GM19351 (cell line): ENCODE measurements around the gene TRIM25.

Experiments used
- ATAC-seq: cut with Tn5 transposase; IDR thresholded peaks from one replicate; pipeline ENCODE4 v1.9.1; 2021; ENCODE audit warnings: mild to moderate bottlenecking, moderate library complexity; ENCODE audit not compliant: unreplicated experiment

The TRIM25 gene

DNA sequence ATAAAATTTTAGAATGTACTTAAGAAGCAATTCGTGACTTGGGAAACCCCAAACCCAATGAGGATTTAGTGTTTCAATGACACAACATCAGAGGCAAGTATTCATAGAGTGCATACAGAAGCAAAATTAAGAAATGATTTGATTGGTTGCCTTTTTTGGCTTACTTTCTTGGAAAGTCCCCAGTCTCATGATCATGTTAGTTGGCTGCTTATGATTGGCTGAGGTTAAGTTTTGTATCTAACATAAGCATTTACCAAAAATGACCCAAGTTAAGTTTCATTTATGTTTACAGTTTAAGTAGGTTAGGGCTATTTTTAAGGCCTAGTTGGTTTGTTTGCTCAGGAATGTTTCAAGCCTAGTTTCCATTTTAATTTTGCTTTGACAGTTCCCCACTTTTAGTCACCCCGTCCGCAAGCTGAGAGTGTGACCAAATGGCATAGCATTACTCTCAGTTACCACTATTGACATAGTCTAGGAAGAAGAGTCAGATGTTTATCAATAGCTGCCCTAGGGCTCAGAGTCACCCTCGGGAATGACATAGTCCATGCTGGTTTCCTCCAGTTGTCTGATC, 43.7 kb downstream of the TRIM25 start:
- ATAC-seq, result peak; percentile 76

DNA sequence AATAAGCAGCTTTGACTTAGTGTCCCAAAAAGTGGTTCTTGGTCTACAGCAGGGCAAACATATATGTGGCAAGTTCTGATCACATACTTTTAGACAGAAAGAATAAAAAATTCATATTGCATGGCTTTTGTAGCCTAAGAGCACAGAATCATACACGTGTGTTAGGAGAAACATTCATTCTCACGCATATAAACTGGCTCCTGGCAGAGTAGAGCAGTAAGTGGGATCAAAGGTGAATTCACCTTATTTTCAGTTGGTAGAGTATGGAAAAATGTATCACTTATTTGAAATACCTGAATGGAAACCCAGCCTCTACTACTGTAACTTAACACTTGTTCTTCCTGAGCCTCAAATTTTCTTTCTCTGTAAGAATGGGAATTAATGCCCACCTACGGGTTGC, 45.1 kb downstream of the TRIM25 start:
- ATAC-seq, result no peak

DNA sequence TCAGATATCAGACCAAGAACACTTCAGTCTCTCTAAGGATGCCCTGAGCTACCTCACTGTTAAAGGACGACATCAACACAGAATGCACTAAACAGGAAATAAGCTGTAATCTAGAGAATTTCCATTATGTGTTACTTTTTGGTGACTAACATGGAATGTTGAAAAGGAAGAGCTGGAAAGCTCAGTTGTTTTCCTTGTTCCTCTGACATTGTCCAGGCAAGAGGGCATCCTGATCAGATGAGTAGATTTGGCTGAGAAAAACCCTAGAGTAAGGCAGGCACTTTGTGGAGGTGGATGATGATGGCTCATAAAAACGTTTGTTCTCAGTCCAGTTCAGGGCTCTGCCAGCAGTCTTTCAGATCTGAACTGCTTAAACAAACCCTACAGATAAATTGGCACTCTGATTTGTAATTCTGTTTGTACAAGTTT, 45.9 kb downstream of the TRIM25 start:
- no peak for ATAC-seq

DNA sequence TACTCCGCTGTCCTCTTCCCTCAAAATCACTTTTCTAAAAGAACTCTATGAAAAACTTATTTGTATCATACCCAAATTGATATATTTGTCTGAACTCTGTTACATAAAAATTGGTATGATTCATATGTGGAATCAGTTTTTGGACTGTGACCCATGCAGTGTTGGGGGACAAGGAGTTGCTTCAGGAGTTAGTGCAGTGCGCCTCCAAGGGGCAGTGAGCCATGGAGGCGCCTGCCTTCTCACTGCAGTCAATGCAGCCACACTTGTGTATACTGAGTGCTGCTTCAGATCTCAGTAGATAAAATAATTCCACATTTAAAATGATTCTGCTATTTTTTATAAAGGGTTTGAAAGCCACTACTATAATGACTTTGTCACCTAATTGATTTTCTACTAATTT, 47.4 kb downstream of the TRIM25 start:
- ATAC-seq, result no peak

DNA sequence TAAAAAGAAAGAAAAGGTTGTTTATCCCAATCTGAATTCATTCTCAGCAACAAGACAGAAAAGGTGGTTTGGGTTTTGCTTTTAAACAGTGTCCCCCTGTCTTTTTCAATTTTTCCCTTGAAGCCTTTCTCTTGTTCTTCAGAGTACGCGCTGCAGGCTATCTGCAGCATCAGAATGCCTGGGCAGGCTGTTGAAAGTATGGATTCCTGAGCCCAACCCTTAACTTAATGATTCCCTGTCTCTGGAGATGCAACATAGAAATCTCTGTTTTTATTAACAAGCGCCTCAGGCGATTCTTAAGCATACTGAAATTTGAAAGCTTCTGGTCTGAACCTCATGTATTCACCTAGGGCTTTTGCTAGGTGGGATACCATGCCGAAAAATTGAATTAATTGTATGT, 47.8 kb downstream of the TRIM25 start:
- no peak for ATAC-seq

DNA sequence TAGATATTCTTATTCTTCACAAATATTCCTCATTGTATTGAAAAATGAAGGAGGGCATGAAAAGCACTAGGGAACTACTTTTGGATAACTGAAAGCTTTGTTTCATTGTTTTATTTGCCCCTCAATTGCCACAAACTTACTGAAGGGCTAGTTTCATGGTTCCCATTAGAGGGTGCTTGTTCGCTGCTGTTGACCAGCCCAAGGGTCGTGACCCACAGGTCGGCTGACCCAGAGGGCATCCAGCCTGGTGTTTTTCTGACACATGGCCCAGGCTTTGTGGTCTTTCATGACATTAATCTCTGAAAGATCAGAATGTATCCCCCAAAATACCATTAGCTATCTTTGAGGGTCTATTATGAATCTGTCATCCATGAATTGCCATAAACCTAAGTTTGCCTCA, 49.9 kb downstream of the TRIM25 start:
- no peak for ATAC-seq

DNA sequence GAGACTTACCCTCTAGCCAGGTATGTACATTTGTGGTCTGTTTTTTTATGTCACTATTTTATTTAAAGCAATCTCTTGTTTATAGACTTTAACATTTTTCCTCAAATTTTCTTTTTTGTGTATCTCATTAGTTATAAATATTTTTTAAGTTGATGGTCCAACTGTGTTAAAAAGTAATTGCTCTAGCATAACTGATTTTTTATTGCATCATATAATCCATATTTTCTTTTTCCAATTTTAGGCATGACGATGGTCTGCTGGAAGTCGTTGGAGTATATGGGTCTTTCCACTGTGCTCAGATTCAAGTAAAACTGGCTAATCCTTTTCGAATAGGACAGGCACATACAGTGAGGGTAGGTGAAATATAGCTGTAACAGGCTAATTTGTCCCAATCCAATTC, 52.0 kb downstream of the TRIM25 start:
- ATAC-seq, result no peak

DNA sequence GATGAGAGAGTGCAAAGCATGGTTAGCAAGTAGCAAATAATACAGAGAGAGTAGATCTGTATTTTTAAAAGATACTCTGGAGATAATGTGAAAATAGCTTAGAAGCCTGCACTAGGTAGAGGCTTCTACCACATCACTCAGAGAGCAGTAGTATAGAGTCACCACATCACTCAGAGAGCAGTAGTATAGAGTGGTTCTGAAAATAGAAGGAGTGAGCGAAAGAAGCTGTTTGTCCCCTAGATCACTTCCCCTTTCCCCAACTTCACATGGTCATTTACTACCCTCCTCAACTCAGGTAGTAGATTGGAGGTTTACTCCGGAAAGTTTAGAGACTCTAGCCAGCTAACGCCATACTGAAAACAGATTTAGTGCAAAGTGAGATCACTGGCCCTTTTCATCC, 62.8 kb downstream of the TRIM25 start:
- ATAC-seq, result no peak

DNA sequence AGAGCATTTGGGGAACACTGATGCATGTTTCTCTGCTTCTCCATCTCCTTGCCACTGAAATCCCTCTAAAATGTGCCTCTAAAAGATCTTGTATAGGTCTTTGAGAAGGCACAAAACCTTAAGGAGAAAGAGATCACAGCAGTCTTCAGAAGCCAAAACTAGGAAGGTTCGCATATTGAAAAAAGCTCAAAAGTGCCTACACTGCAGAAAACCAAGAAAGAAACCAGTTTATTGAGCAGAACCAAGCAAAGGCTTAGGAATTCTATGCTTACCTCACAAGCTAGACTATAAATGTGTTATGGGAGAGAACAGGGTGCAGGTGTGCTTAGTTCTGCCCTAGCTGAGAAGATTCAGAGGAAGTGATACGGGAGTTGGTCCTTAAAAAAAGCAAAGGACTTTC, 63.3 kb downstream of the TRIM25 start:
- no peak for ATAC-seq

DNA sequence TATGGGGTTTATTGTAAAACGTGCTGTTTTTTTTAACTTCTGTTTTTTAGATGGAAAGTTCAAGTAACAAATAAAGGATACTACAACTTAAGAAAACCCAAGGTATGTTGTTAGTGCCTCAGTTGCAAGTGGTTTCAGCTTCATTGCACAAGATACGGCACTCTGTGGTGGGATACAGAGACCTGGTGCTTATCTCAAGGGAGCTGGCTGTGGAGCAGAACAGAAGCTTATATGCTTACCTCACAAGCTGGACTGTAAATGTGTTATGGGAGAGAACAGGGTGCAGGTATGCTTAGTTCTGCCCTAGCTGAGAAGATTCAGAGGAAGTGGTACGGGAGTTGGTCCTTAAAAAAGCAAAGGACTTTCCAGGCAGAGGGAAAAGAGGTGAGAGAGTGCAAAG, 64.7 kb downstream of the TRIM25 start:
- ATAC-seq, result no peak

DNA sequence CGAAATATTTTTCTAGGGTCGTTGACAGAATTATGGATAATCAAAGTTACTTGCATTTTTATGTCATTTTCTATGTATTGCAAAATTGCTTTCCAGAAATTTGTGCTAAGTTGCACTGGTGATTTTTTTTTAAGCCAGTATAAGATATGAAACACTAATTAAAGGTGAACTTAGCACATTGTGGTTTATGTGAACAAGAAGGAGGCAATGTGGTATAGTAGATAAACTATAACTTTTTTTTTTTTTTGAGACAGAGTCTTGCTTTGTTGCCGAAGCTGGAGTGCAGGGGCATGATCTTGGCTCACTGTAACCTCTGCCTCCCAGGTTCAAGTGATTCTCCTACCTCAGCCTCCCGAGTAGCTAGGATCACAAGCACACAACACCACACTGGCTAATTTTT, 66.7 kb downstream of the TRIM25 start:
- ATAC-seq, result no peak

DNA sequence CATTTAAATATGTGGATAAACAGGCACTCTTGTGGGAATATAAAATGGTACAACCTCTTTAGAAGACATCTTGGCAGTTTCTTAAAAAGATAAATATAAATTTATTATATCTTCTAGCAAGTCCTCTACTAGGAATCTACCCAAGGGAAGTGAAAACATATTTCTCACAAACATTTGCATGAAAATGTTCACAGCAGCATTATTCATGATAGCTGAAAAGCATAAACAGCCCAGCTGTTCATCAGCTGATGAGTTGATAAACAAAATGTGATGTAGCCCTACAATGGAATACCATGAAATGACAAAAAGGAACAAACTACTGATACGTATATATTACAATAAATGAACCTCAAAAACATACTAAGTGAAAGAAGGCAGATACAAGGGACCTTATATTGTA, 67.9 kb downstream of the TRIM25 start:
- no peak for ATAC-seq

DNA sequence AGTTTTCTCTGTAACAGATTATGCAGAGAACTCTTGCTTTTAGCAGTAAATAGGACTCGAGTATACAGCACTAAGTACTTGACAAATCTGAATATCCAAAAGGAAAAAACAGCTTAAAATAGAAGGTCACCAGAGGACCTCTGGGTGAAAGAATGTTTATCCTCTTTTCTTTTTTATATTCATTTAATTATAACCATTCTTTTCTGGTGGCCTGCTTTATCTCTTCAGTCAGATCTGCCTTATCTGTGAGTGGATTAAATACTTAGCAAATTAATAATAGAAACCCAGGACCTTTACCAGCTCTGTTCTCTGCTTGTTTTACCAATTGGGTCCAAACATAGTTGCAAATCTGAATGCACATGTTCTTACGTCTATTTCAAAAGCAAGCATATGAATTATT, 71.3 kb downstream of the TRIM25 start:
- ATAC-seq, result no peak

DNA sequence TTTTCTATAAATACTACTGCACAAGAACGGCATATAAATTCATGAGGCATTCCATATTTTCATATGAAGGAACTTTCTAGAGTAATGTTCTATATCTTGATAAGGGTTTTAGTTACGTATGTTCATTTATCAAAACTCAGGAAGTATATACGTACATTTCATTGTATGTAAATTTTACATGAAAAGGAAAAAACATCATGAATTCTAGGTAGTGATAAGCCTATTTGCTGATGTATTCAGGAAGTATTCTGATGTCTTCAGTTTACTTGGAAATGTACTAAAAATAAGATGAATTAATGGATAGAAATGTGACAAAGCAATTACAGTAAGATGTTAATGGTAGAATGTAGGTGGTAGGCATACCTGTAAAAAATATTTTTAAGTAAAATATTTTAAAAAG, 75.2 kb downstream of the TRIM25 start:
- ATAC-seq, result no peak
